Vagina (tissue), 2 donors: ENCODE measurements around the gene FGF3. TPM values are rescaled to one million over a fixed set of nuclear protein-coding genes. Genes with fewer than 3 reads are reported as not detected.

Source experiments
- DNase-seq, 2 donors: peaks; one replicate each; pipeline ENCODE4 v3.0.0-alpha.2; 2017; ENCODE audit errors: extremely low spot score in 2 of 2
- H3K27ac ChIP-seq: fragments of 200-600 bp; sonication (generic); one replicate; pipeline ENCODE4 v1.5.1; 2019
- H3K27me3 ChIP-seq: fragments of 200-600 bp; sonication (generic); one replicate; pipeline ENCODE4 v1.5.1; 2019
- H3K36me3 ChIP-seq, 2 donors: fragments of 200-600 bp; sonication (generic); one replicate each; pipeline ENCODE4 v1.5.1; 2017 to 2019
- H3K4me1 ChIP-seq: fragments of 200-600 bp; sonication (generic); one replicate; pipeline ENCODE4 v1.5.1; 2019
- H3K4me3 ChIP-seq, 2 donors: fragments of 200-600 bp; sonication (generic); 1 replicate in 1 of 2; 2 replicates in 1 of 2; pipeline ENCODE4 v1.5.1; 2016 to 2019
- H3K9me3 ChIP-seq: fragments of 200-600 bp; sonication (generic); one replicate; pipeline ENCODE4 v1.5.1; 2019
- CTCF ChIP-seq, 3 experiments: fragments of 450-650 bp in 2 of 3; fragments of 200-600 bp in 1 of 3; sonication (generic) in 1 of 3; IDR thresholded peaks; one replicate each; pipeline ENCODE4 v1.5.1; 2017 to 2019; ENCODE audit warnings: antibody characterized with exemption in 3 of 3, mild to moderate bottlenecking in 2 of 3, moderate library complexity in 2 of 3
- POLR2A ChIP-seq, 2 donors: fragments of 450-650 bp; IDR thresholded peaks; one replicate each; pipeline ENCODE4 v1.6.1; 2017; ENCODE audit warnings: antibody characterized with exemption in 2 of 2, mild to moderate bottlenecking in 2 of 2, moderate library complexity in 2 of 2
- POLR2AphosphoS5 ChIP-seq, 2 donors: sonication (generic); formaldehyde crosslinking; IDR thresholded peaks; one replicate each; pipeline ENCODE4 v1.9.0; 2017; ENCODE audit warnings: antibody characterized with exemption in 2 of 2, mild to moderate bottlenecking in 2 of 2, low read depth in 1 of 2; ENCODE audit not compliant: insufficient read depth in 1 of 2
- intact Hi-C: fragments of 100-400 bp; cut with DNase I; formaldehyde crosslinking; loops from one replicate; pipeline ENCODE4 v1.15.1; 2023
- total RNA-seq: library from RNA; depleted of rRNA; stranded (reverse); fragments of >200 nt; gene quantifications from one replicate; pipeline ENCODE4 v1.2.3, GENCODE V29; 2016

The FGF3 gene
- total RNA-seq, 1 donor from 2014 or later: not detected

DNA sequence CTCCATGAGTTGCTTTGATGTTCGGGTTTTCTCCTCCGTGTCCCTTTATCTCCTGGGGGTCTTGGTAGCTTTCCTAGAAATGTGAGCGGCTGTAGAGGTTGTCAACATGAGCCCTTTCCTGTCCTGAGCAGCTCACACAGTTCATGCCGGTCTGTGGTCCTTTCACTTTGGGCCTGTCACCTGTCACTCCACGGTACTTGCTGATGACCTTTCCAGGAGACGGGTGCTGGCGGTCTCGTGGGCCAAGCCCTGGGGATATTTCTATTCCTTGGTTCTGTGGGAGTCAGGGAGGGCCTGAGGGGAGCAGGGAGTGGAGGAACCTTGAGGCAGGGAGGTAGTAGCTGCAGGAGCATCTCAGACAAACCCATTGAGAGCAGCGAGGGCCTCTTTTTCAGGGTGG, 23.2 kb downstream of the FGF3 start:
- DNase-seq: no peak
- TF ChIP-seq POLR2A (IDR thresholded peaks at IDR 0.05): no peak
- TF ChIP-seq CTCF (IDR thresholded peaks at IDR 0.05): no peak
- TF ChIP-seq POLR2AphosphoS5 (IDR thresholded peaks at IDR 0.05; ENCODE audit: insufficient read depth in 1 of 2, low read depth in 1 of 2): no peak
- no peaks in the 10 kb centered on the region for H3K27me3 ChIP-seq
- no peaks in the 10 kb centered on the region for H3K9me3 ChIP-seq
- no peaks in the 10 kb centered on the region for H3K4me1 ChIP-seq
- no peak overlapping the region for H3K27ac ChIP-seq
- no peak overlapping the region for H3K4me3 ChIP-seq
- intact Hi-C loops: no loop called here
- H3K36me3 ChIP-seq: no peaks in the 10 kb centered on the region

DNA sequence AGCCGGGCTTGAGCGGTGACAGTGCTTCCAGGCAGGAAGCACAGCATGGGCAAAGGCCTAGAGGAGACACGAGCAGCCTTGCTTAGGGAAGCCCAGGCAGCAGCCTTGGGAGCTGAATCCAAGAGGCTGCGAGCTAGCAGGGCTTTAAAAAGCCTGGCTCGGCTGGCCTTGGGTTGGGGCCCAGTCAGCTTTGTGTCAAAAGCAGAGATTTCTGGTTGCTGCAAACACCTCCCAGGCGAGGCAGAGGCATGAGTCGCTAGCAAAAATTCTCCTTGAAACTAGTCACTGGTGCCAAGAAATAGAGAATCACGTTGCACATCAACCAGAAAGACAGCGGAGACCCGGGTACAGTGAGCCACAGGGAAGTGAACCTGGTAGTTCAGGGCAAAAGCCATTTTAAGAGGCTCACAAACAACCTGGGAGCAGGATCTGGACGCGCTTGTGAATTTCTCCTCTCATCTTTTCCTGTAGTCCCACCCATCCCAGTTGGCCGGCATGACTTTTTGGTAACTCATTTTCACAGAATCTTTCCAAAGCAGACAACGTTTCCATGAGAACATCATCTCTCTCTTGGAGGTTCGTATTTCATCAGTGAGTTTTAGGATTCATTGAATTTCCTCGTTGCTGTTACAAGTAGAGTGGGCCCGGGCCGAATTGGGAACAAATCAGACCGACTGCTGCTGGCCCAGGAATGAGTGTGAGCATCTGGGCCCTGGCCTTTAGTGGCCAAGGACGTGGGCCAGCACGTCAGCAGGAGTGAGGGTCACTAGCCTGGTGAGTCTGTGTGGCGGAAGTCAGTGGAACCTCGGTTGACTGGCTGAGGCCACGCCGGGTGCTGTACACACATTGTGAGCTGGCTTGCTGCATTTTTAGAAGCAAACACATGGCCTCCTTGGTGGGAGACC, 27.7 kb downstream of the FGF3 start:
- Histone ChIP-seq H3K27ac (no peak overlapping the region), H3K4me3 (no peak overlapping the region), H3K4me1 (no peaks in the 10 kb centered on the region), H3K27me3 (no peaks in the 10 kb centered on the region), H3K36me3 (no peaks in the 10 kb centered on the region), H3K9me3 (no peaks in the 10 kb centered on the region)
- DNase-seq: no peak
- no peak for TF ChIP-seq POLR2AphosphoS5 (IDR thresholded peaks at IDR 0.05; ENCODE audit: insufficient read depth in 1 of 2, low read depth in 1 of 2)
- no peak for TF ChIP-seq CTCF (IDR thresholded peaks at IDR 0.05)
- no peak for TF ChIP-seq POLR2A (IDR thresholded peaks at IDR 0.05)
- intact Hi-C loops: no loop called here

DNA sequence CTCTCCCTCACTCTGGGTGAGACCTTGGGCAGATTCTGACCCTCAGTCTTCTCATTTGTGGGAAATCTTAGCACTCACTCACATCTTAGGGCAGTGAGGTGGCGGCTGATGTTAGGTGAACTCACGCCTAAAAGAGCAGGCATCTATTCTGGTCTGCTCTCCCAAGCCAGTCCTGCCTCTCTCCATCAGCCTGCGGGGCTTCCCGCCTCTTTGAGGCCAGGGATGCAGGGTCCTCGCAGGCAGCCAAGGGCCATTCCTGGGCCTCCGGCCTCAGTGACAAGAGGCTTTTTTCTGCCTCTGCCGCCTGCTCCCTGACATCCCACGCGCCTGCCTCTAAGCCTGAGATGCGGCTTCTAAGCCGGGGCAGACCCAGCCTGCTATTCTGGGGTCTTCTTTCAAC, 30.3 kb downstream of the FGF3 start:
- no peak for TF ChIP-seq POLR2AphosphoS5 (IDR thresholded peaks at IDR 0.05; ENCODE audit: insufficient read depth in 1 of 2, low read depth in 1 of 2)
- Histone ChIP-seq H3K36me3 (no peaks in the 10 kb centered on the region), H3K27ac (no peak overlapping the region), H3K9me3 (no peaks in the 10 kb centered on the region), H3K27me3 (no peaks in the 10 kb centered on the region), H3K4me1 (no peaks in the 10 kb centered on the region), H3K4me3 (no peak overlapping the region)
- intact Hi-C loops: no loop called here
- DNase-seq: no peak

DNA sequence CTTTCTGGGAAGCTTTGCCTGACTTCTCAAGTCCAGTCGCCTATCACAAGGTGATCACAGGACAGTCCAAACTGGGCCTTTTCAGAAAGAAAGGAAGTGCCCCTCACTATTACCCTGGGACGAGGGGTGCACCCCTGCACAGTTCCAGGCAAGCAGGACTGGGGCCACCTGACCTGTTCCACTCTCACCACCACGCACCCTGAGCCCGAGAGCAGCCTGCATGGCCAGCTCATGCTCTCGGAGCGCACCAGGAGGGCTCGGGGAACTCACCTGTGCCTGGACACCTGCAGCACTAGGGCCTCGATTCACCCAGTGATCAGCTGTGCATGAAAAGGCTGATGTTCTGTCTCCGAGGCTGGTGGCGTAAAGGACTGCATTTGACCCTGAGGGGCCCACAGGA, 31.3 kb downstream of the FGF3 start:
- Histone ChIP-seq H3K9me3 (no peaks in the 10 kb centered on the region), H3K4me1 (no peaks in the 10 kb centered on the region), H3K27ac (no peak overlapping the region), H3K27me3 (no peaks in the 10 kb centered on the region), H3K4me3 (no peak overlapping the region), H3K36me3 (no peaks in the 10 kb centered on the region)
- intact Hi-C loops: no loop called here
- no peak for DNase-seq
- TF ChIP-seq CTCF (IDR thresholded peaks at IDR 0.05): no peak
- no peak for TF ChIP-seq POLR2A (IDR thresholded peaks at IDR 0.05)
- TF ChIP-seq POLR2AphosphoS5 (IDR thresholded peaks at IDR 0.05; ENCODE audit: insufficient read depth in 1 of 2, low read depth in 1 of 2): no peak

DNA sequence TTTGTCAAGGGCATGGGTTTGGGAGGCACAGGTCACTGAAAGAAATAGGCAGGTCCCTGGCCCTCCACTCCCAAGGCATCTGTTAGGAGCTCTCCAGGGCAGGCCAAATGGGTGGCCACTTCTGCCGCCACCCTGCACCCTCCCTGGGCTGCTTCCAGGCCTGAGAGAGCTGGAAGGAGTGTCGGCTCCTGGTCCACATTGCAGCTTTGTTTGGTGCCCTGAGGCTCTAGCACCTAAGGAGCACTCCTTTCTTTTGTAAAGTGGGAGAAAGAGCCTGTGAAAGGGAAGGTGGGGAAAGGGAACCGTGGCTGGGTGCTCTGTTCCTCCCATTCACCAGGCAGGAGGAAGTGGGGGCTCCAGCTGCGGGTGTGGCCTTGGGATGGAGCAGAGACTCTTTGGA, 31.8 kb downstream of the FGF3 start:
- intact Hi-C loops: no loop called here
- no peak overlapping the region for H3K27ac ChIP-seq
- DNase-seq: no peak
- no peak overlapping the region for H3K4me3 ChIP-seq
- no peaks in the 10 kb centered on the region for H3K4me1 ChIP-seq
- H3K27me3 ChIP-seq: no peaks in the 10 kb centered on the region
- no peaks in the 10 kb centered on the region for H3K9me3 ChIP-seq
- TF ChIP-seq POLR2A (IDR thresholded peaks at IDR 0.05): no peak
- no peaks in the 10 kb centered on the region for H3K36me3 ChIP-seq

DNA sequence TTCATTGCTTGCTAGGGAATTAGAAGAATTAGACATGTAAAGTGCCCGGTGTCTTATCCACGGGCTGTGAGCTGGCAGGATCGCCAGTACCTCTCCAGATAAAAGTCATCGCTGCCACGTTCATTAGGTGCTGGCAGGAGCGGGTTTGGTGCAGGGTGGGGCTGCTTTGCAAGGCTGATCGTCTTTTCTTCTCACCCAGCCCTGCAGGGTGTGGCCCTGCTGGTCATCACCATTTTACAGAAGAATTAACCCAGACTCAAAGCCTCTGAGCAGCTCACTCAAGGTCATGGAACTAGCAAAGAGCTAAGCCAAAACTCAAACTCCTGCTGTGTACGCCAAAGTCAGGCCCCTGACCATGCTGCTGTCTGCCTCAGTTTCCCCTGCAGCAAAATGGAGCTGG, 38.0 kb downstream of the FGF3 start:
- Histone ChIP-seq H3K4me3 (no peak overlapping the region), H3K4me1 (no peaks in the 10 kb centered on the region), H3K27ac (no peak overlapping the region), H3K36me3 (no peaks in the 10 kb centered on the region), H3K9me3 (no peaks in the 10 kb centered on the region), H3K27me3 (no peaks in the 10 kb centered on the region)
- DNase-seq: no peak
- TF ChIP-seq CTCF (IDR thresholded peaks at IDR 0.05) (no peak), POLR2AphosphoS5 (IDR thresholded peaks at IDR 0.05; ENCODE audit: insufficient read depth in 1 of 2, low read depth in 1 of 2) (no peak), POLR2A (IDR thresholded peaks at IDR 0.05) (no peak)
- intact Hi-C loops: no loop called here
